Spleen (tissue), 7 donors: Measurements from ENCODE around the gene RGS16.

Source experiments
- CTCF ChIP-seq, 11 experiments: fragments of 200-600 bp in 7 of 11; fragments of 450-650 bp in 4 of 11; sonication (generic) in 4 of 11; IDR thresholded peaks in 8 of 11; conservative IDR thresholded peaks in 3 of 11; 1 replicate in 7 of 11; 2 replicates in 4 of 11; pipeline versions ENCODE4 v1.4.0 to v1.8.0; 2016 to 2021; ENCODE audit warnings: antibody characterized with exemption in 11 of 11, inconsistent platforms in 4 of 11, mild to moderate bottlenecking in 1 of 11
- POLR2A ChIP-seq, 3 donors: fragments of 450-650 bp; IDR thresholded peaks; one replicate each; pipeline ENCODE4 v1.5.1; 2017; ENCODE audit warnings: antibody characterized with exemption in 3 of 3, mild to moderate bottlenecking in 1 of 3
- POLR2AphosphoS5 ChIP-seq, 3 donors: sonication (generic); formaldehyde crosslinking; IDR thresholded peaks; one replicate each; pipeline ENCODE4 v1.5.1; 2017; ENCODE audit warnings: antibody characterized with exemption in 3 of 3
- donor health status: DM: no; HTN: no; CAD: no; lungs with moderate emphysema.
- donor health status: DM: no; HTN: no; CAD: no.
- donor health status: DM: no; HTN: no; CAD: no.

- TF ChIP-seq CTCF (IDR thresholded peaks at IDR 0.05 in 8 of 11, conservative IDR thresholded peaks at IDR 0.05 in 3 of 11) (no peak), POLR2AphosphoS5 (IDR thresholded peaks at IDR 0.05) (no peak), POLR2A (IDR thresholded peaks at IDR 0.05) (no peak)
Observed at GRCh38 chr1:182611787-182612186, 7.6 kb upstream of the RGS16 start.
